Adipocyte (in vitro differentiated cells): Measurements from ENCODE around the gene SHANK1.

Experiments used
- DNase-seq: peaks from one replicate; pipeline ENCODE4 v3.0.0-alpha.2; 2015; ENCODE audit warnings: low read depth
- H3K27me3 ChIP-seq: replicated peaks from 2 replicates; pipeline ENCODE4 v1.7.0; 2013; ENCODE audit warnings: mild to moderate bottlenecking, low read length, moderate library complexity; ENCODE audit not compliant: control insufficient read depth, insufficient read depth
- H3K36me3 ChIP-seq: 2 replicates; pipeline ENCODE4 v1.7.0; 2013; ENCODE audit warnings: low read length, mild to moderate bottlenecking, moderate library complexity; ENCODE audit not compliant: control insufficient read depth, insufficient read depth, severe bottlenecking
- H3K4me1 ChIP-seq: 2 replicates; pipeline ENCODE4 v1.7.0; 2013; ENCODE audit warnings: mild to moderate bottlenecking, low read length, moderate library complexity; ENCODE audit not compliant: control insufficient read depth, insufficient read depth
- H3K4me3 ChIP-seq: 2 replicates; pipeline ENCODE4 v1.7.0; 2013; ENCODE audit warnings: mild to moderate bottlenecking, low read length, moderate library complexity
- H3K9ac ChIP-seq: 2 replicates; pipeline ENCODE4 v1.7.0; 2013; ENCODE audit warnings: mild to moderate bottlenecking, low read length, moderate library complexity
- H3K9me3 ChIP-seq: 2 replicates; pipeline ENCODE4 v1.7.0; 2013; ENCODE audit warnings: mild to moderate bottlenecking, low read length, moderate library complexity; ENCODE audit not compliant: control insufficient read depth

The SHANK1 gene

GRCh38 chr19:50697414-50698124 is 22.0 kb downstream of the SHANK1 start:
- DNase-seq = no peak
- no peaks in the 10 kb centered on the region for H3K4me1 ChIP-seq
- H3K9ac ChIP-seq = no peak overlapping the region
- no peaks in the 10 kb centered on the region for H3K9me3 ChIP-seq
- no peaks in the 10 kb centered on the region for H3K36me3 ChIP-seq
- peaks cover 32% of the 10 kb centered on the region for H3K27me3 ChIP-seq
- H3K4me3 ChIP-seq = no peak overlapping the region

GRCh38 chr19:50696094-50696483 is 23.5 kb downstream of the SHANK1 start:
- H3K4me1 ChIP-seq = no peaks in the 10 kb centered on the region
- H3K27me3 ChIP-seq = peaks cover 29% of the 10 kb centered on the region
- H3K4me3 ChIP-seq = no peak overlapping the region
- H3K36me3 ChIP-seq = no peaks in the 10 kb centered on the region
- DNase-seq = no peak
- H3K9me3 ChIP-seq = no peaks in the 10 kb centered on the region
- H3K9ac ChIP-seq = no peak overlapping the region

- Histone ChIP-seq H3K9me3 (no peaks in the 10 kb centered on the region), H3K36me3 (no peaks in the 10 kb centered on the region), H3K9ac (no peak overlapping the region), H3K4me3 (no peak overlapping the region), H3K27me3 (peaks cover 31% of the 10 kb centered on the region), H3K4me1 (no peaks in the 10 kb centered on the region)
- DNase-seq = peak; percentile 38
Measured at GRCh38 chr19:50695251-50696093, 24.1 kb downstream of the SHANK1 start.

- Histone ChIP-seq H3K36me3 (no peaks in the 10 kb centered on the region), H3K27me3 (peaks cover 38% of the 10 kb centered on the region), H3K9ac (no peak overlapping the region), H3K4me3 (no peak overlapping the region), H3K9me3 (no peaks in the 10 kb centered on the region), H3K4me1 (no peaks in the 10 kb centered on the region)
- DNase-seq = no peak
Measured at GRCh38 chr19:50694815-50695145, 24.8 kb downstream of the SHANK1 start.

GRCh38 chr19:50693064-50693975 is 26.3 kb downstream of the SHANK1 start:
- H3K4me1 ChIP-seq = no peaks in the 10 kb centered on the region
- no peak overlapping the region for H3K9ac ChIP-seq
- H3K4me3 ChIP-seq = no peak overlapping the region
- H3K27me3 ChIP-seq = peaks cover 27% of the 10 kb centered on the region
- H3K36me3 ChIP-seq = no peaks in the 10 kb centered on the region
- DNase-seq = no peak
- no peaks in the 10 kb centered on the region for H3K9me3 ChIP-seq

GRCh38 chr19:50690439-50690838 is 29.2 kb downstream of the SHANK1 start:
- Histone ChIP-seq H3K4me3 (no peak overlapping the region), H3K27me3 (peaks cover 20% of the 10 kb centered on the region), H3K36me3 (no peaks in the 10 kb centered on the region), H3K9me3 (no peaks in the 10 kb centered on the region), H3K9ac (no peak overlapping the region), H3K4me1 (no peaks in the 10 kb centered on the region)
- DNase-seq = no peak

GRCh38 chr19:50688766-50689165 is 30.8 kb downstream of the SHANK1 start:
- H3K36me3 ChIP-seq = no peaks in the 10 kb centered on the region
- DNase-seq = no peak
- no peak overlapping the region for H3K4me3 ChIP-seq
- H3K9me3 ChIP-seq = no peaks in the 10 kb centered on the region
- H3K9ac ChIP-seq = no peak overlapping the region
- peaks cover 19% of the 10 kb centered on the region for H3K27me3 ChIP-seq
- no peaks in the 10 kb centered on the region for H3K4me1 ChIP-seq

GRCh38 chr19:50686310-50687032 is 33.1 kb downstream of the SHANK1 start:
- Histone ChIP-seq H3K27me3 (peaks cover 22% of the 10 kb centered on the region), H3K4me3 (no peak overlapping the region), H3K9me3 (no peaks in the 10 kb centered on the region), H3K4me1 (no peaks in the 10 kb centered on the region), H3K36me3 (no peaks in the 10 kb centered on the region), H3K9ac (no peak overlapping the region)
- no peak for DNase-seq

GRCh38 chr19:50679177-50680125 is 40.2 kb downstream of the SHANK1 start:
- H3K4me3 ChIP-seq = no peak overlapping the region
- H3K27me3 ChIP-seq = peaks cover 21% of the 10 kb centered on the region
- no peaks in the 10 kb centered on the region for H3K4me1 ChIP-seq
- peaks cover 4% of the 10 kb centered on the region for H3K9me3 ChIP-seq
- DNase-seq = peak; percentile 82
- H3K9ac ChIP-seq = no peak overlapping the region
- H3K36me3 ChIP-seq = no peaks in the 10 kb centered on the region

- no peak overlapping the region for H3K4me3 ChIP-seq
- H3K9me3 ChIP-seq = peaks cover 4% of the 10 kb centered on the region
- H3K4me1 ChIP-seq = no peaks in the 10 kb centered on the region
- peaks cover 22% of the 10 kb centered on the region for H3K27me3 ChIP-seq
- DNase-seq = no peak
- no peaks in the 10 kb centered on the region for H3K36me3 ChIP-seq
- H3K9ac ChIP-seq = no peak overlapping the region
Measured at GRCh38 chr19:50678323-50678722, 41.3 kb downstream of the SHANK1 start.
